IPS-18a (cell line): ENCODE data around the gene GPR62.

ENCODE experiments used
- H3K27ac ChIP-seq: one replicate; pipeline ENCODE4 v1.5.1; 2013; ENCODE audit warnings: low read length
- H3K27me3 ChIP-seq: one replicate; pipeline ENCODE4 v1.6.1; 2013; ENCODE audit warnings: mild to moderate bottlenecking, low read length; ENCODE audit not compliant: control insufficient read depth, insufficient read depth
- H3K36me3 ChIP-seq: one replicate; pipeline ENCODE4 v1.6.1; 2013; ENCODE audit warnings: low read depth, low read length; ENCODE audit not compliant: control insufficient read depth
- H3K4me1 ChIP-seq: one replicate; pipeline ENCODE4 v1.6.1; 2013; ENCODE audit warnings: low read depth, low read length; ENCODE audit not compliant: control insufficient read depth
- H3K4me3 ChIP-seq: one replicate; pipeline ENCODE4 v1.5.1; 2013; ENCODE audit warnings: low read length
- H3K9ac ChIP-seq: one replicate; pipeline ENCODE4 v1.6.1; 2013; ENCODE audit warnings: mild to moderate bottlenecking, low read length, moderate library complexity
- H3K9me3 ChIP-seq: one replicate; pipeline ENCODE4 v1.6.1; 2013; ENCODE audit warnings: low read depth, low read length; ENCODE audit not compliant: control insufficient read depth

Gene GPR62

GRCh38 chr3:51948016-51948580 is 7.1 kb upstream of the GPR62 start:
- Histone ChIP-seq H3K4me3 (no peak overlapping the region), H3K27me3 (peaks cover 17% of the 10 kb centered on the region), H3K4me1 (no peaks in the 10 kb centered on the region), H3K27ac (no peak overlapping the region), H3K9ac (no peak overlapping the region), H3K36me3 (no peaks in the 10 kb centered on the region), H3K9me3 (no peaks in the 10 kb centered on the region)

GRCh38 chr3:51949121-51949520 is 6.1 kb upstream of the GPR62 start:
- Histone ChIP-seq H3K36me3 (no peaks in the 10 kb centered on the region), H3K9me3 (no peaks in the 10 kb centered on the region), H3K9ac (no peak overlapping the region), H3K4me1 (no peaks in the 10 kb centered on the region), H3K27ac (no peak overlapping the region), H3K4me3 (no peak overlapping the region), H3K27me3 (peaks cover 27% of the 10 kb centered on the region)

- Histone ChIP-seq H3K9me3 (no peaks in the 10 kb centered on the region), H3K27me3 (peaks cover 45% of the 10 kb centered on the region)
Measured at GRCh38 chr3:51950899-51951298, 4.3 kb upstream of the GPR62 start.

GRCh38 chr3:51953445-51953844 is 1.7 kb upstream of the GPR62 start:
- H3K27ac ChIP-seq = no peak overlapping the region
- peaks cover 4% of the 10 kb centered on the region for H3K4me1 ChIP-seq
- no peaks in the 10 kb centered on the region for H3K9me3 ChIP-seq
- peaks cover 60% of the 10 kb centered on the region for H3K27me3 ChIP-seq
- H3K9ac ChIP-seq = no peak overlapping the region
- H3K36me3 ChIP-seq = no peaks in the 10 kb centered on the region
- H3K4me3 ChIP-seq = no peak overlapping the region

More at GRCh38 chr3:51950899-51951298, 4.3 kb upstream of the GPR62 start:
- H3K27ac ChIP-seq = no peak overlapping the region
- no peak overlapping the region for H3K4me3 ChIP-seq
- H3K9ac ChIP-seq = no peak overlapping the region
- H3K36me3 ChIP-seq = no peaks in the 10 kb centered on the region
- H3K4me1 ChIP-seq = peaks cover 4% of the 10 kb centered on the region

GRCh38 chr3:51954105-51954504 is 1.1 kb upstream of the GPR62 start:
- H3K9ac ChIP-seq = no peak overlapping the region
- H3K9me3 ChIP-seq = no peaks in the 10 kb centered on the region
- no peak overlapping the region for H3K27ac ChIP-seq
- no peak overlapping the region for H3K4me3 ChIP-seq
- H3K4me1 ChIP-seq = peaks cover 4% of the 10 kb centered on the region
- H3K36me3 ChIP-seq = no peaks in the 10 kb centered on the region
- H3K27me3 ChIP-seq = peaks cover 56% of the 10 kb centered on the region

GRCh38 chr3:51954713-51955112 is 468 bp upstream of the GPR62 start:
- Histone ChIP-seq H3K36me3 (no peaks in the 10 kb centered on the region), H3K4me1 (peaks cover 4% of the 10 kb centered on the region), H3K4me3 (no peak overlapping the region), H3K27me3 (peaks cover 54% of the 10 kb centered on the region), H3K27ac (no peak overlapping the region), H3K9ac (no peak overlapping the region), H3K9me3 (no peaks in the 10 kb centered on the region)

GRCh38 chr3:51955893-51956770 is 951 bp downstream of the GPR62 start:
- Histone ChIP-seq H3K4me3 (peak overlapping the region; percentile 52), H3K27ac (no peak overlapping the region), H3K9ac (no peak overlapping the region), H3K27me3 (peaks cover 48% of the 10 kb centered on the region), H3K36me3 (no peaks in the 10 kb centered on the region), H3K4me1 (peaks cover 4% of the 10 kb centered on the region), H3K9me3 (no peaks in the 10 kb centered on the region)

- Histone ChIP-seq H3K4me3 (no peak overlapping the region), H3K27ac (no peak overlapping the region), H3K9me3 (no peaks in the 10 kb centered on the region), H3K4me1 (peaks cover 4% of the 10 kb centered on the region), H3K9ac (no peak overlapping the region), H3K27me3 (peaks cover 44% of the 10 kb centered on the region), H3K36me3 (no peaks in the 10 kb centered on the region)
Measured at GRCh38 chr3:51957520-51958205, 2.5 kb downstream of the GPR62 start.

- H3K27ac ChIP-seq = no peak overlapping the region
- no peak overlapping the region for H3K9ac ChIP-seq
- H3K27me3 ChIP-seq = peaks cover 35% of the 10 kb centered on the region
- H3K4me1 ChIP-seq = peaks cover 9% of the 10 kb centered on the region
- no peak overlapping the region for H3K4me3 ChIP-seq
- no peaks in the 10 kb centered on the region for H3K9me3 ChIP-seq
- H3K36me3 ChIP-seq = no peaks in the 10 kb centered on the region
Measured at GRCh38 chr3:51958603-51959521, 3.7 kb downstream of the GPR62 start.

- H3K9ac ChIP-seq = no peak overlapping the region
- no peak overlapping the region for H3K27ac ChIP-seq
- no peak overlapping the region for H3K4me3 ChIP-seq
- no peaks in the 10 kb centered on the region for H3K9me3 ChIP-seq
- H3K36me3 ChIP-seq = no peaks in the 10 kb centered on the region
- H3K4me1 ChIP-seq = peaks cover 14% of the 10 kb centered on the region
- H3K27me3 ChIP-seq = peaks cover 27% of the 10 kb centered on the region
Measured at GRCh38 chr3:51959651-51960050, 4.5 kb downstream of the GPR62 start.

- Histone ChIP-seq H3K27me3 (peaks cover 24% of the 10 kb centered on the region), H3K9ac (no peak overlapping the region), H3K36me3 (no peaks in the 10 kb centered on the region), H3K27ac (no peak overlapping the region), H3K4me3 (no peak overlapping the region), H3K4me1 (peaks cover 17% of the 10 kb centered on the region), H3K9me3 (no peaks in the 10 kb centered on the region)
Measured at GRCh38 chr3:51960386-51960785, 5.2 kb downstream of the GPR62 start.
